HepG2 (cell line): Measurements from ENCODE around the gene SAMD14. TPM values are rescaled to one million over a fixed set of nuclear protein-coding genes. Genes with fewer than 3 reads are reported as not detected.

Source experiments
- ADNP ChIP-seq: sonication (generic); formaldehyde crosslinking; IDR thresholded peaks from 2 replicates; pipeline ENCODE4 v1.4.0; 2020; ENCODE audit warnings: missing genetic modification reagents
- AGO1 ChIP-seq: fragments of 200-400 bp; formaldehyde crosslinking; IDR thresholded peaks from 2 replicates; pipeline ENCODE4 v1.6.1; 2017; ENCODE audit warnings: mild to moderate bottlenecking, low read depth, low read length, moderate library complexity; ENCODE audit not compliant: poor library complexity, severe bottlenecking
- AGO2 ChIP-seq: fragments of 200-400 bp; formaldehyde crosslinking; optimal IDR thresholded peaks from 2 replicates; pipeline ENCODE3; 2017; ENCODE audit warnings: mild to moderate bottlenecking, low read depth, low read length, moderate library complexity
- CHCHD3 ChIP-seq: sonication (generic); formaldehyde crosslinking; IDR thresholded peaks from 2 replicates; pipeline ENCODE4 v1.8.0; 2022; ENCODE audit warnings: mild to moderate bottlenecking, missing genetic modification reagents, moderate library complexity
- FOXK1 ChIP-seq: sonication (generic); formaldehyde crosslinking; IDR thresholded peaks from 2 replicates; pipeline ENCODE4 v1.4.0; 2020; ENCODE audit warnings: low read depth, missing genetic modification reagents, borderline replicate concordance
- HNF4G ChIP-seq, 2 experiments: sonication (generic) in 1 of 2; formaldehyde crosslinking in 1 of 2; IDR thresholded peaks; 2 replicates each; pipeline versions ENCODE4 v1.4.0 to v1.6.1; 2011 to 2020; ENCODE audit warnings: borderline replicate concordance in 2 of 2, low read depth in 2 of 2, mild to moderate bottlenecking in 2 of 2, low read length in 1 of 2, missing genetic modification reagents in 1 of 2, moderate library complexity in 1 of 2
- IKZF1 ChIP-seq: fragments of 450-650 bp; IDR thresholded peaks from 2 replicates; pipeline ENCODE4 v1.7.1; 2016
- IKZF4 ChIP-seq: sonication (generic); formaldehyde crosslinking; IDR thresholded peaks from 2 replicates; pipeline ENCODE4 v1.5.1; 2020; ENCODE audit warnings: borderline replicate concordance, mild to moderate bottlenecking, low read depth, missing genetic modification reagents; ENCODE audit errors: not compliant biosample characterization
- JARID2 ChIP-seq: sonication (generic); formaldehyde crosslinking; IDR thresholded peaks from 2 replicates; pipeline ENCODE4 v1.8.1; 2023; ENCODE audit warnings: missing genetic modification reagents, inconsistent platforms; ENCODE audit not compliant: insufficient replicate concordance
- KLF16 ChIP-seq, 2 experiments: sonication (generic) in 1 of 2; formaldehyde crosslinking in 1 of 2; IDR thresholded peaks; 2 replicates each; pipeline versions ENCODE4 v1.6.1 to v1.8.0; 2016 to 2023; ENCODE audit warnings: missing genetic modification reagents in 2 of 2, missing compliant biosample characterization in 1 of 2
- MED13 ChIP-seq: sonication (generic); formaldehyde crosslinking; IDR thresholded peaks from 2 replicates; pipeline ENCODE4 v1.5.0; 2020; ENCODE audit warnings: missing genetic modification reagents
- MED8 ChIP-seq: sonication (generic); formaldehyde crosslinking; IDR thresholded peaks from 2 replicates; pipeline ENCODE4 v1.8.1; 2023; ENCODE audit warnings: mild to moderate bottlenecking, missing genetic modification reagents; ENCODE audit not compliant: insufficient replicate concordance
- NFKB2 ChIP-seq: sonication (generic); formaldehyde crosslinking; IDR thresholded peaks from 2 replicates; pipeline ENCODE4 v1.4.0; 2020; ENCODE audit warnings: missing genetic modification reagents, borderline replicate concordance
- PHF21A ChIP-seq: sonication (generic); formaldehyde crosslinking; IDR thresholded peaks from 2 replicates; pipeline ENCODE4 v1.5.0; 2020; ENCODE audit warnings: mild to moderate bottlenecking, missing genetic modification reagents
- PHF8 ChIP-seq: sonication (generic); formaldehyde crosslinking; IDR thresholded peaks from 2 replicates; pipeline ENCODE4 v1.5.0; 2020; ENCODE audit warnings: missing genetic modification reagents
- RORA ChIP-seq: sonication (generic); formaldehyde crosslinking; IDR thresholded peaks from 2 replicates; pipeline ENCODE4 v1.5.0; 2020; ENCODE audit warnings: mild to moderate bottlenecking, missing genetic modification reagents, moderate library complexity
- RXRA ChIP-seq: sonication (generic); formaldehyde crosslinking; IDR thresholded peaks from 2 replicates; pipeline ENCODE4 v1.5.1; 2020; ENCODE audit warnings: missing genetic modification reagents
- STAG1 ChIP-seq: sonication (generic); formaldehyde crosslinking; IDR thresholded peaks from 2 replicates; pipeline ENCODE4 v1.4.0; 2020; ENCODE audit warnings: missing genetic modification reagents
- ZFP36L1 ChIP-seq: sonication (generic); formaldehyde crosslinking; IDR thresholded peaks from 2 replicates; pipeline ENCODE4 v1.8.0; 2022; ENCODE audit warnings: mild to moderate bottlenecking, missing genetic modification reagents, moderate library complexity
- ZNF234 ChIP-seq: sonication (generic); formaldehyde crosslinking; conservative IDR thresholded peaks from 2 replicates; pipeline ENCODE4 v1.5.1; 2020; ENCODE audit warnings: mild to moderate bottlenecking, missing genetic modification reagents
- ZNF546 ChIP-seq: sonication (generic); formaldehyde crosslinking; conservative IDR thresholded peaks from 2 replicates; pipeline ENCODE4 v1.8.1; 2023; ENCODE audit warnings: mild to moderate bottlenecking, missing genetic modification reagents
- ZNF563 ChIP-seq: sonication (generic); formaldehyde crosslinking; IDR thresholded peaks from 2 replicates; pipeline ENCODE4 v1.8.0; 2022; ENCODE audit warnings: mild to moderate bottlenecking, moderate library complexity, missing genetic modification reagents
- ZNF713 ChIP-seq: sonication (generic); formaldehyde crosslinking; IDR thresholded peaks from 2 replicates; pipeline ENCODE4 v1.4.0; 2020; ENCODE audit warnings: mild to moderate bottlenecking, missing genetic modification reagents
- ZNF777 ChIP-seq: sonication (generic); formaldehyde crosslinking; IDR thresholded peaks from 2 replicates; pipeline ENCODE4 v1.4.0; 2020; ENCODE audit warnings: missing genetic modification reagents
- ZSCAN12 ChIP-seq: sonication (generic); formaldehyde crosslinking; IDR thresholded peaks from 2 replicates; pipeline ENCODE4 v1.9.0; 2021; ENCODE audit warnings: mild to moderate bottlenecking, missing genetic modification reagents
- ZSCAN21 ChIP-seq: sonication (generic); formaldehyde crosslinking; IDR thresholded peaks from 2 replicates; pipeline ENCODE4 v1.8.0; 2022; ENCODE audit warnings: mild to moderate bottlenecking, missing genetic modification reagents, moderate library complexity, borderline replicate concordance
- polyA plus RNA-seq, 8 experiments: library from polyadenylated mRNA; depleted of rRNA in 3 of 8; stranded (reverse) in 7 of 8; unstranded in 1 of 8; fragments of >200 nt; fragmentation: Illumina TruSeq in 4 of 8; extraction: Trizol in 4 of 8; gene quantifications; 2 replicates each; pipeline versions ENCODE4 v1.2.1 to v1.2.3, GENCODE V29; 2011 to 2016; ENCODE audit warnings: low read depth in 4 of 8, missing spikeins in 1 of 8, mixed read lengths in 1 of 8; ENCODE audit not compliant: insufficient read depth in 1 of 8
- total RNA-seq, 5 experiments: library from RNA; depleted of rRNA; stranded (reverse); fragments of >200 nt; fragmentation: Illumina TruSeq; extraction: Trizol; gene quantifications; 2 replicates each; pipeline ENCODE4 v1.2.3, GENCODE V29; 2016; ENCODE audit warnings: low read depth in 1 of 5
- TF ChIP-seq, protein P1 (sequence below): IDR thresholded peaks from 2 replicates; pipeline ENCODE4 v1.6.1; 2016
- TF ChIP-seq, protein P2 (sequence below): sonication (generic); formaldehyde crosslinking; IDR thresholded peaks from 2 replicates; pipeline ENCODE4 v1.4.0; 2020; ENCODE audit warnings: mild to moderate bottlenecking, low read depth, missing genetic modification reagents
- TF ChIP-seq, protein P3 (sequence below): sonication (generic); formaldehyde crosslinking; conservative IDR thresholded peaks from 2 replicates; pipeline ENCODE4 v1.8.0; 2022; ENCODE audit warnings: missing genetic modification reagents

The SAMD14 gene
- total and polyA plus RNA-seq, 2 of the 13 experiments (the other 11 are each of a cell fraction or from before 2014, with no cell fraction given) = 0.07 to 0.22 TPM

DNA sequence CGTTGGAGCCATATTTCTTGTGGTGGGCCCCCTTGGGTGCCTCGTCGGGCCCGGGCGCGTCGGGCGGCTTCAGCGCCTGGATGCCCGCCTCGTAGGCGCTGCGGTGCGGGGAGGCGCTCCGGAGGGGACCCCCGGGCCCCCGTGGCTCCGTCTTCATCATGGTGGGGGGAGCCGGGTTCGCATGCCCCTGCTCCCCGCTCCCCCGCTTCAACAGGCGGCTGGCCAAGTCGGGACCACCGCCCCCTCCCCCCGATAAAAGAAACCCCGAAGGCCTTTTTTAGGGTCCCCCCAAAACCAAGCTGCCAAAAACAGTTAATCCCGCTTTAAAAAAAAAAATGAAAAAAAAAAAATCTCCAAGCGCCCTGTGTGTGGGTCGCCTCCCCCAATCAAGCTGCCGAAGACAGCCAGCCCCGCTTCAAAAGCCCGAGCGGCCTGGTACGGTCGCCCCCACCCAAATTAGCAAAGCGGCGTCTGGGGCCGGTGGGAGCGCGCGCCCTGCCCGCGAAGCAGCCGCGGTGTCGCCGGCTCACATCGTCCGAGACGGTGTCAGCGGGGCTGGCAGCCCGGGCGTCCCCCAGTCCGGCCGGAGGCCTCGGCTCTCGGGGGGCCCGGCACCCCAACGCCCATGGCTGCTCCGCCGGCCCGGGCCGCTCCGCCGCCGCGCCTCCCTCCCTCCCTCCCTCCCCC is 20.5 kb upstream of the SAMD14 start, which contains the start of gene PPP1R9B (continued):
- no peak for TF ChIP-seq IKZF1
- TF ChIP-seq, protein P1, sequence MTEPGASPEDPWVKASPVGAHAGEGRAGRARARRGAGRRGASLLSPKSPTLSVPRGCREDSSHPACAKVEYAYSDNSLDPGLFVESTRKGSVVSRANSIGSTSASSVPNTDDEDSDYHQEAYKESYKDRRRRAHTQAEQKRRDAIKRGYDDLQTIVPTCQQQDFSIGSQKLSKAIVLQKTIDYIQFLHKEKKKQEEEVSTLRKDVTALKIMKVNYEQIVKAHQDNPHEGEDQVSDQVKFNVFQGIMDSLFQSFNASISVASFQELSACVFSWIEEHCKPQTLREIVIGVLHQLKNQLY (CRISPR knock-in tag) = no peak
- TF ChIP-seq MED13 (CRISPR knock-in tag) = no peak
- peak; percentile 13 for TF ChIP-seq AGO2
- no peak for TF ChIP-seq RORA (CRISPR knock-in tag)
- TF ChIP-seq, protein P2, sequence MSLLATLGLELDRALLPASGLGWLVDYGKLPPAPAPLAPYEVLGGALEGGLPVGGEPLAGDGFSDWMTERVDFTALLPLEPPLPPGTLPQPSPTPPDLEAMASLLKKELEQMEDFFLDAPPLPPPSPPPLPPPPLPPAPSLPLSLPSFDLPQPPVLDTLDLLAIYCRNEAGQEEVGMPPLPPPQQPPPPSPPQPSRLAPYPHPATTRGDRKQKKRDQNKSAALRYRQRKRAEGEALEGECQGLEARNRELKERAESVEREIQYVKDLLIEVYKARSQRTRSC (CRISPR knock-in tag) = no peak
- TF ChIP-seq ADNP (CRISPR knock-in tag) = no peak
- TF ChIP-seq MED8 (CRISPR knock-in tag) = no peak
- TF ChIP-seq ZNF777 (CRISPR knock-in tag) = peak; percentile 81
- TF ChIP-seq KLF16 (CRISPR knock-in tag; IDR thresholded peaks at IDR 0.05) = no peak
- TF ChIP-seq ZSCAN21 = no peak
- 0 out of 2 replicates have a peak, but pooled peaks have one; percentile 9 for TF ChIP-seq NFKB2 (CRISPR knock-in tag)
- no peak for TF ChIP-seq AGO1
- 0 out of 2 replicates have a peak, but pooled peaks have one; percentile 2 for TF ChIP-seq PHF21A (CRISPR knock-in tag)
- TF ChIP-seq PHF8 = no peak; the same call in 1 of the 2 replicates
- no peak for TF ChIP-seq STAG1
- no peak for TF ChIP-seq FOXK1 (CRISPR knock-in tag)
- 0 out of 2 replicates have a peak, but pooled peaks have one; percentile 8 for TF ChIP-seq RXRA (CRISPR knock-in tag)
- no peak for TF ChIP-seq HNF4G (IDR thresholded peaks at IDR 0.05; ENCODE audit: borderline replicate concordance, low read depth, low read length)
- no peak for TF ChIP-seq HNF4G (CRISPR knock-in tag; IDR thresholded peaks at IDR 0.05; ENCODE audit: borderline replicate concordance, low read depth)
- no peak for TF ChIP-seq ZSCAN12 (CRISPR knock-in tag)
- no peak for TF ChIP-seq CHCHD3
- 0 out of 2 replicates have a peak, but pooled peaks have one; percentile 12 for TF ChIP-seq ZNF546 (CRISPR knock-in tag)
- TF ChIP-seq ZNF563 (CRISPR knock-in tag) = no peak
- TF ChIP-seq JARID2 (CRISPR knock-in tag) = no peak
- TF ChIP-seq ZFP36L1 = no peak
- TF ChIP-seq ZNF713 (CRISPR knock-in tag) = no peak
- peak; percentile 59; the same call in 1 of the 2 replicates for TF ChIP-seq ZNF234 (CRISPR knock-in tag)
- no peak for TF ChIP-seq IKZF4 (CRISPR knock-in tag)
- TF ChIP-seq, protein P3, sequence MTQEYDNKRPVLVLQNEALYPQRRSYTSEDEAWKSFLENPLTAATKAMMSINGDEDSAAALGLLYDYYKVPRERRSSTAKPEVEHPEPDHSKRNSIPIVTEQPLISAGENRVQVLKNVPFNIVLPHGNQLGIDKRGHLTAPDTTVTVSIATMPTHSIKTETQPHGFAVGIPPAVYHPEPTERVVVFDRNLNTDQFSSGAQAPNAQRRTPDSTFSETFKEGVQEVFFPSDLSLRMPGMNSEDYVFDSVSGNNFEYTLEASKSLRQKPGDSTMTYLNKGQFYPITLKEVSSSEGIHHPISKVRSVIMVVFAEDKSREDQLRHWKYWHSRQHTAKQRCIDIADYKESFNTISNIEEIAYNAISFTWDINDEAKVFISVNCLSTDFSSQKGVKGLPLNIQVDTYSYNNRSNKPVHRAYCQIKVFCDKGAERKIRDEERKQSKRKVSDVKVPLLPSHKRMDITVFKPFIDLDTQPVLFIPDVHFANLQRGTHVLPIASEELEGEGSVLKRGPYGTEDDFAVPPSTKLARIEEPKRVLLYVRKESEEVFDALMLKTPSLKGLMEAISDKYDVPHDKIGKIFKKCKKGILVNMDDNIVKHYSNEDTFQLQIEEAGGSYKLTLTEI (CRISPR knock-in tag) = no peak
